GM23338 (cell line): ENCODE measurements around the gene ENTREP3. TPM values are rescaled to one million over a fixed set of nuclear protein-coding genes. Genes with fewer than 3 reads are reported as not detected.
"Not testable (repeated sequence)": the region's sequence is repeated elsewhere in the genome, so short reads cannot be mapped to it uniquely, and the experiment has no call there.

Experiments used
- ATAC-seq: fragments of 200-7000 bp; cut with Tn5 transposase; 3 replicates; pipeline ENCODE4 v1.9.1; 2020
- DNase-seq: peaks from one replicate; pipeline ENCODE4 v3.0.0-alpha.2; 2015; ENCODE audit warnings: low spot score
- H2AFZ ChIP-seq: fragments of 200-600 bp; sonication (generic); 2 replicates; pipeline ENCODE4 v1.8.0; 2016; ENCODE audit warnings: antibody characterized with exemption, mild to moderate bottlenecking, moderate library complexity
- H3F3A ChIP-seq: fragments of 200-600 bp; sonication (generic); replicated peaks from 2 replicates; pipeline ENCODE4 v1.8.0; 2017; ENCODE audit warnings: antibody characterized with exemption, mixed run types, low read depth
- H3K27ac ChIP-seq: fragments of 200-600 bp; sonication (generic); 2 replicates; pipeline ENCODE4 v1.6.1; 2016; ENCODE audit warnings: low read depth
- H3K27me3 ChIP-seq: fragments of 200-600 bp; sonication (generic); 2 replicates; pipeline ENCODE4 v1.8.0; 2016; ENCODE audit warnings: mild to moderate bottlenecking, mixed run types, moderate library complexity; ENCODE audit not compliant: insufficient read depth
- H3K36me3 ChIP-seq: fragments of 200-600 bp; sonication (generic); 2 replicates; pipeline ENCODE4 v1.8.0; 2016; ENCODE audit warnings: mild to moderate bottlenecking; ENCODE audit not compliant: insufficient read depth
- H3K4me1 ChIP-seq: fragments of 200-600 bp; sonication (generic); 2 replicates; pipeline ENCODE4 v1.8.0; 2016; ENCODE audit warnings: mild to moderate bottlenecking, moderate library complexity; ENCODE audit not compliant: insufficient read depth
- H3K4me2 ChIP-seq: fragments of 200-600 bp; sonication (generic); 2 replicates; pipeline ENCODE4 v1.7.1; 2017; ENCODE audit warnings: mixed run types
- H3K4me3 ChIP-seq: fragments of 200-600 bp; sonication (generic); 2 replicates; pipeline ENCODE4 v1.6.1; 2016; ENCODE audit warnings: mixed run types
- H3K79me2 ChIP-seq: fragments of 200-600 bp; sonication (generic); replicated peaks from 2 replicates; pipeline ENCODE4 v1.8.0; 2017; ENCODE audit warnings: mild to moderate bottlenecking; ENCODE audit not compliant: insufficient read depth
- H3K9me2 ChIP-seq: fragments of 200-600 bp; sonication (generic); 2 replicates; pipeline ENCODE4 v1.8.0; 2017; ENCODE audit not compliant: insufficient read depth
- H4K20me1 ChIP-seq: fragments of 200-600 bp; sonication (generic); replicated peaks from 2 replicates; pipeline ENCODE4 v1.8.0; 2017; ENCODE audit warnings: mild to moderate bottlenecking; ENCODE audit not compliant: insufficient read depth
- H3K27ac Mint-ChIP-seq: 2 replicates; pipeline ENCODE4 v1.8.0; 2020; ENCODE audit warnings: inconsistent platforms, mild to moderate bottlenecking, moderate library complexity, mixed read lengths
- H3K27me3 Mint-ChIP-seq: 3 replicates; pipeline ENCODE4 v1.8.0; 2022; ENCODE audit warnings: low read depth, mild to moderate bottlenecking, moderate library complexity, mixed read lengths, inconsistent platforms; ENCODE audit not compliant: insufficient read depth, poor library complexity
- H3K36me3 Mint-ChIP-seq: 3 replicates; pipeline ENCODE4 v1.8.0; 2021; ENCODE audit warnings: low read depth, mild to moderate bottlenecking, inconsistent platforms, moderate library complexity, mixed read lengths
- H3K4me1 Mint-ChIP-seq: 3 replicates; pipeline ENCODE4 v1.8.0; 2020; ENCODE audit warnings: mild to moderate bottlenecking, inconsistent platforms, mixed read lengths
- H3K4me3 Mint-ChIP-seq: 3 replicates; pipeline ENCODE4 v1.8.0; 2021; ENCODE audit warnings: moderate library complexity, mild to moderate bottlenecking, inconsistent platforms, mixed read lengths
- H3K9me3 Mint-ChIP-seq: 3 replicates; pipeline ENCODE4 v1.8.0; 2020; ENCODE audit warnings: moderate library complexity, mild to moderate bottlenecking, inconsistent platforms, mixed read lengths
- CTCF ChIP-seq, 2 experiments: fragments of 200-600 bp in 1 of 2; sonication (generic) in 1 of 2; conservative IDR thresholded peaks; 2 replicates each; pipeline versions ENCODE4 v1.5.1 to v1.6.1; 2016 to 2017; ENCODE audit warnings: antibody characterized with exemption in 2 of 2, low read depth in 2 of 2, mild to moderate bottlenecking in 2 of 2, moderate library complexity in 1 of 2
- EZH2 ChIP-seq: fragments of 200-600 bp; sonication (generic); IDR thresholded peaks from one replicate; pipeline ENCODE4 v1.8.0; 2017; ENCODE audit warnings: antibody characterized with exemption, mild to moderate bottlenecking, low read depth; ENCODE audit not compliant: unreplicated experiment
- POLR2AphosphoS5 ChIP-seq: IDR thresholded peaks from 2 replicates; pipeline ENCODE4 v1.6.1; 2016; ENCODE audit warnings: antibody characterized with exemption, low read depth
- ZNF331 ChIP-seq: fragments of 250-450 bp; sonication (Bioruptor Pico); IDR thresholded peaks from 2 replicates; pipeline ENCODE4 v1.5.0; 2020; ENCODE audit warnings: low read depth, mild to moderate bottlenecking, moderate library complexity
- polyA plus RNA-seq: library from polyadenylated mRNA; unstranded; fragments of >200 nt; fragmentation: Nextera tagmentation; extraction: Ambion mirVana; gene quantifications from 2 replicates; pipeline ENCODE4 v1.2.1, GENCODE V29; 2016
- total RNA-seq: library from RNA; depleted of rRNA; stranded (reverse); fragments of >200 nt; shearing (Covaris generic); gene quantifications from 2 replicates; pipeline ENCODE4 v1.2.3, GENCODE V29; 2014
- TF ChIP-seq, protein P1 (sequence below): IDR thresholded peaks from 2 replicates; pipeline ENCODE4 v1.6.1; 2016; ENCODE audit warnings: antibody characterized with exemption

ENTREP3 gene
- total and polyA plus RNA-seq, 2 experiments from 2014 or later = 18.6 to 46.3 TPM

- no peak overlapping the region for H3K4me2 ChIP-seq
- ATAC-seq (no peak), DNase-seq (no peak)
- peaks cover 11% of the 10 kb centered on the region for H3K79me2 ChIP-seq
- peaks cover 9% of the 10 kb centered on the region; the same call in 1 of the 3 replicates for H3K36me3 Mint-ChIP-seq
- no peak overlapping the region for H2AFZ ChIP-seq
- H3K36me3 ChIP-seq = no peaks in the 10 kb centered on the region; the same call in 1 of the 2 replicates
- H3K27me3 ChIP-seq = no peaks in the 10 kb centered on the region
- no peak overlapping the region for H3K4me3 Mint-ChIP-seq
- H3K4me1 ChIP-seq = peaks cover 9% of the 10 kb centered on the region
- no peak overlapping the region for H3K27ac Mint-ChIP-seq
- H3K9me3 Mint-ChIP-seq = no peaks in the 10 kb centered on the region
- peaks cover 22% of the 10 kb centered on the region for H3K27me3 Mint-ChIP-seq
- peaks cover 33% of the 10 kb centered on the region for H3K4me1 Mint-ChIP-seq
- peaks cover 6% of the 10 kb centered on the region; the same call in 1 of the 2 replicates for H4K20me1 ChIP-seq
- TF ChIP-seq CTCF (conservative IDR thresholded peaks at IDR 0.05; ENCODE audit: low read depth in 2 of 2) (no peak), POLR2AphosphoS5 (no peak), ZNF331 (no peak)
- peaks cover 8% of the 10 kb centered on the region for H3F3A ChIP-seq
- H3K9me2 ChIP-seq = no peaks in the 10 kb centered on the region
- H3K4me3 ChIP-seq = no peak overlapping the region
- no peak overlapping the region for H3K27ac ChIP-seq
These were observed 32.2 kb downstream of the ENTREP3 start for GRCh38 chr1:155223047-155223446.

DNA sequence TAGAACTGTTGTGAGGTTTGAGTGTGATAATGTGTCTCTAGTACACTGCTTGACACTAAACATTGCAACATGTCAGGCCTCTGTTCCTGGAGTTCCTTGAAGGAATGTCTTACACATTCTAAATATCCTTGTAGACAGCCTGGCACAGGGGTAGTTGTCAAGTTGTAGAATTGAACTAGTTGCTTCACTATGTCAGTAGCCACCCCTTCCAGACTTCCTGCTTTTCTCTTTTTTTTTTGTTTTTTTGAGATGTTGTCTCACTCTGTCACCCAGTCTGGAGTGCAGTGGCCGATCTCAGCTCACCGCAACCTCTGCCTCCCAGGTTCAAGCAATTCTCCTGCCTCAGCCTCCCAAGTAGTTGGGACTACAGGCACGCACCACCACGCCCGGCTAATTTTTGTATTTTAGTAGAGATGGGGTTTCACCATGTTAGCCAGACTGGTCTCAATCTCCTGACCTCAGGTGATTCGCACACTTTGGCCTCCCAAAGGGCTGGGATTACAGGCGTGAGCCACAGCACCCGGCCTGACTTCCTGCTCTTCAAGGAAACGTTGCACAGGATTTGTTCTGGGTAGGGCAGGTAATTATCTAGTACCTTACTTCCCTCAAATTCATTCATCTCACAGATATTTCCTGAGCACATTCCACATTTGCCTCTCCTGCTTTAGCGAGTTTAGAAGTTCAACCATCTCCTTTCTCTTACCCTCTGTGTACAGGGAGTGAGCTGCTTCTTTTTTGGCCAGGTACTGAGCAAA, 34.9 kb downstream of the ENTREP3 start:
- not testable (repeated sequence) for ATAC-seq, H4K20me1 ChIP-seq, H3K27me3 ChIP-seq, H3K36me3 Mint-ChIP-seq, H3K27me3 Mint-ChIP-seq, H3F3A ChIP-seq, H3K9me2 ChIP-seq, H3K36me3 ChIP-seq, DNase-seq, H3K4me3 ChIP-seq, H3K4me3 Mint-ChIP-seq, H3K27ac Mint-ChIP-seq, H3K4me1 ChIP-seq, H3K9me3 Mint-ChIP-seq, H3K79me2 ChIP-seq, H3K4me2 ChIP-seq
- Histone ChIP-seq H3K27ac (peak overlapping the region; percentile 7; the same call in 1 of the 2 replicates), H2AFZ (0 out of 2 replicates have a peak overlapping the region, but pooled peaks have one; percentile 67)
- peaks cover 18% of the 10 kb centered on the region for H3K4me1 Mint-ChIP-seq

DNA sequence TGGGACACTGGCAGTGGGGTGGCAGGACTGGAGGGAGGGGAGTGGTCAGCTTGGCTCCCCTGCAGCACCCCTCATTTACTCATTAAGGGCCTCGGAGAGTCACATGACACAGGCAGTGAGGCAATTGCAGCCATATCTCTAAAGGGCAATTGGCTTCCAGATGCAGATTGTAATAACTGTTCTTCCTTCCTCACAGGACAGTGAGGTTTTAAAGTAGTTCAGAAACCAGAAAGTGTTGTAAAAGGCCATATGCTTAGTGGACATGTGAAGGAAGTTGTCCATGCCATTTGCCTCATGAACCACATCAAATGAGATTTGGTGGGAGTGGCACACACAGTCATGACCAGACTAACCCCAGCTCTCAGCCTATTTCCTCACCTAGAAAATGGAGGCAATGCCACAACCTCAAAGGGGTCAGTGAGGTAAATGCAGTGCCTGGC, 35.7 kb downstream of the ENTREP3 start:
- Histone ChIP-seq H3K27me3 (no peaks in the 10 kb centered on the region), H3F3A (no peaks in the 10 kb centered on the region; the same call in 1 of the 2 replicates), H2AFZ (peak overlapping the region; percentile 67), H4K20me1 (no peaks in the 10 kb centered on the region), H3K27ac (peak overlapping the region; percentile 7; the same call in 1 of the 2 replicates), H3K4me1 (no peaks in the 10 kb centered on the region; the same call in 1 of the 2 replicates), H3K36me3 (no peaks in the 10 kb centered on the region; the same call in 1 of the 2 replicates), H3K9me2 (no peaks in the 10 kb centered on the region), H3K4me2 (peak overlapping the region; percentile 34), H3K4me3 (peak overlapping the region; percentile 10; the same call in 1 of the 2 replicates), H3K79me2 (no peaks in the 10 kb centered on the region)
- Mint-ChIP-seq H3K27ac (peak overlapping the region; percentile 93), H3K4me1 (peaks cover 12% of the 10 kb centered on the region), H3K4me3 (peak overlapping the region; percentile 61), H3K9me3 (no peaks in the 10 kb centered on the region; the same call in 2 of the 3 replicates), H3K27me3 (peaks cover 6% of the 10 kb centered on the region), H3K36me3 (peaks cover 10% of the 10 kb centered on the region; the same call in 2 of the 3 replicates)
- ATAC-seq = peak; percentile 88
- DNase-seq = peak; percentile 73
- TF ChIP-seq EZH2 = no peak
- TF ChIP-seq, protein P1, sequence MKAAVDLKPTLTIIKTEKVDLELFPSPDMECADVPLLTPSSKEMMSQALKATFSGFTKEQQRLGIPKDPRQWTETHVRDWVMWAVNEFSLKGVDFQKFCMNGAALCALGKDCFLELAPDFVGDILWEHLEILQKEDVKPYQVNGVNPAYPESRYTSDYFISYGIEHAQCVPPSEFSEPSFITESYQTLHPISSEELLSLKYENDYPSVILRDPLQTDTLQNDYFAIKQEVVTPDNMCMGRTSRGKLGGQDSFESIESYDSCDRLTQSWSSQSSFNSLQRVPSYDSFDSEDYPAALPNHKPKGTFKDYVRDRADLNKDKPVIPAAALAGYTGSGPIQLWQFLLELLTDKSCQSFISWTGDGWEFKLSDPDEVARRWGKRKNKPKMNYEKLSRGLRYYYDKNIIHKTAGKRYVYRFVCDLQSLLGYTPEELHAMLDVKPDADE = peak; percentile 76
